ENCODE data around the gene MYBPHL. TPM values are rescaled to one million over a fixed set of nuclear protein-coding genes. Genes with fewer than 3 reads are reported as not detected.

Gene MYBPHL
- total and polyA plus RNA-seq, 2 of the 13 experiments (the other 11 are each of a cell fraction or from before 2014, with no cell fraction given), result 3.7 to 3.8 TPM

DNA sequence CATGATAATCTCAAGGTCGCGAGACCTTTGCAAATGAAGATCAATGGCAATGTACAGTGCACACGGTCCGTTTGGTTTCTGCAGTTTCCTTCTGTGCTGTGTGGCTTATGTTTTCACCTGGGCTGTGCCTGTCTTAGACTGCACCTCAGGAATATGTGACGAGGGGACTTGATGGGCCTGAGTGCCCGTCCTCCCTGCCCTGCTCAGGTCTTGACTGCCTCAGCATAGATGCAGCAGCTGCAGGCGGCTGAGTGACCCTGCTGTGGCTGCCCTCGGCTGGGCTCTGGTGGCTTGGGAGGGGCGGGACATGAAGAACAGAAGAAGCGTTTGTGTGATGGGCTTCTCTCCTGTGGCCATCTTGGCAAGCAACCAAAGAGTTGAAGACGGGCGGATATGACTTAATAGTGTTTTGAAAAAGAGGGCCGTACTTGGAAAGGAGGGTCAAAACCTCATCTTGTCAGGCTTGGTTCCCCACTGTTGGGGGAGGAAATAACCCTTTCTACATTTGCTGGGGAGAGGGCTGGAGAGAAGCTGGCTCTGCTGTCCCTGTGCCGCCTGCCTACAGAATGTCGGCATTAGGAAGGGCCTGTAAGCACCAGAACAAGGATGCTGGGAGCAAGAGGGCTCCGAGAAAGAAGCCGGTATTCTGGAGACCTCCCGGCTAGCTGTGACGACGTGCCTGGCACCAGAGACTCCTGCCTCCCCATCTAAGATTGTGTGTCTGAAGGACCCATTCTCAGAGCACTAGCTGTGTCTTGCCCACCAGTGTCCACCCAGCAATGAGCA lies 7.1 kb downstream of the MYBPHL start (continued):
- TF ChIP-seq JUNB (CRISPR knock-in tag; IDR thresholded peaks at IDR 0.05; ENCODE audit: borderline replicate concordance), result no peak
- TF ChIP-seq MAZ (IDR thresholded peaks at IDR 0.05; ENCODE audit: borderline replicate concordance, low read depth, low read length), result no peak
- no peak for TF ChIP-seq MAZ (CRISPR knock-in tag; IDR thresholded peaks at IDR 0.05; ENCODE audit: low read depth)
- no peak for TF ChIP-seq EZH2 (conservative IDR thresholded peaks at IDR 0.05; ENCODE audit: low read depth, low read length)
- TF ChIP-seq NR3C1 (CRISPR knock-in tag; IDR thresholded peaks at IDR 0.05), result no peak
- TF ChIP-seq, protein P1, sequence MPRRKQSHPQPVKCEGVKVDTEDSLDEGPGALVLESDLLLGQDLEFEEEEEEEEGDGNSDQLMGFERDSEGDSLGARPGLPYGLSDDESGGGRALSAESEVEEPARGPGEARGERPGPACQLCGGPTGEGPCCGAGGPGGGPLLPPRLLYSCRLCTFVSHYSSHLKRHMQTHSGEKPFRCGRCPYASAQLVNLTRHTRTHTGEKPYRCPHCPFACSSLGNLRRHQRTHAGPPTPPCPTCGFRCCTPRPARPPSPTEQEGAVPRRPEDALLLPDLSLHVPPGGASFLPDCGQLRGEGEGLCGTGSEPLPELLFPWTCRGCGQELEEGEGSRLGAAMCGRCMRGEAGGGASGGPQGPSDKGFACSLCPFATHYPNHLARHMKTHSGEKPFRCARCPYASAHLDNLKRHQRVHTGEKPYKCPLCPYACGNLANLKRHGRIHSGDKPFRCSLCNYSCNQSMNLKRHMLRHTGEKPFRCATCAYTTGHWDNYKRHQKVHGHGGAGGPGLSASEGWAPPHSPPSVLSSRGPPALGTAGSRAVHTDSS (CRISPR knock-in tag; conservative IDR thresholded peaks at IDR 0.05), result no peak
- no peak for TF ChIP-seq AHR (CRISPR knock-in tag; IDR thresholded peaks at IDR 0.05)
- TF ChIP-seq, protein P2, sequence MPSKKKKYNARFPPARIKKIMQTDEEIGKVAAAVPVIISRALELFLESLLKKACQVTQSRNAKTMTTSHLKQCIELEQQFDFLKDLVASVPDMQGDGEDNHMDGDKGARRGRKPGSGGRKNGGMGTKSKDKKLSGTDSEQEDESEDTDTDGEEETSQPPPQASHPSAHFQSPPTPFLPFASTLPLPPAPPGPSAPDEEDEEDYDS (CRISPR knock-in tag; IDR thresholded peaks at IDR 0.05), result no peak
- TF ChIP-seq ZNF713 (CRISPR knock-in tag; IDR thresholded peaks at IDR 0.05), result no peak
- TF ChIP-seq DR1 (CRISPR knock-in tag; IDR thresholded peaks at IDR 0.05), result no peak
- no peak for TF ChIP-seq FOXC1 (CRISPR knock-in tag; IDR thresholded peaks at IDR 0.05; ENCODE audit: borderline replicate concordance)
- TF ChIP-seq MTF1 (CRISPR knock-in tag; IDR thresholded peaks at IDR 0.05), result peak; percentile 94; the same call in 1 of the 2 replicates
- no peak for TF ChIP-seq ATF7-NPFF (CRISPR knock-in tag; IDR thresholded peaks at IDR 0.05; ENCODE audit: low read depth)
- TF ChIP-seq, protein P3, sequence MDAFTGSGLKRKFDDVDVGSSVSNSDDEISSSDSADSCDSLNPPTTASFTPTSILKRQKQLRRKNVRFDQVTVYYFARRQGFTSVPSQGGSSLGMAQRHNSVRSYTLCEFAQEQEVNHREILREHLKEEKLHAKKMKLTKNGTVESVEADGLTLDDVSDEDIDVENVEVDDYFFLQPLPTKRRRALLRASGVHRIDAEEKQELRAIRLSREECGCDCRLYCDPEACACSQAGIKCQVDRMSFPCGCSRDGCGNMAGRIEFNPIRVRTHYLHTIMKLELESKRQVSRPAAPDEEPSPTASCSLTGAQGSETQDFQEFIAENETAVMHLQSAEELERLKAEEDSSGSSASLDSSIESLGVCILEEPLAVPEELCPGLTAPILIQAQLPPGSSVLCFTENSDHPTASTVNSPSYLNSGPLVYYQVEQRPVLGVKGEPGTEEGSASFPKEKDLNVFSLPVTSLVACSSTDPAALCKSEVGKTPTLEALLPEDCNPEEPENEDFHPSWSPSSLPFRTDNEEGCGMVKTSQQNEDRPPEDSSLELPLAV (CRISPR knock-in tag; conservative IDR thresholded peaks at IDR 0.05; ENCODE audit: low read depth), result no peak
- TF ChIP-seq ZNF670 (CRISPR knock-in tag; IDR thresholded peaks at IDR 0.05; ENCODE audit: borderline replicate concordance), result no peak
- TF ChIP-seq, protein P4, sequence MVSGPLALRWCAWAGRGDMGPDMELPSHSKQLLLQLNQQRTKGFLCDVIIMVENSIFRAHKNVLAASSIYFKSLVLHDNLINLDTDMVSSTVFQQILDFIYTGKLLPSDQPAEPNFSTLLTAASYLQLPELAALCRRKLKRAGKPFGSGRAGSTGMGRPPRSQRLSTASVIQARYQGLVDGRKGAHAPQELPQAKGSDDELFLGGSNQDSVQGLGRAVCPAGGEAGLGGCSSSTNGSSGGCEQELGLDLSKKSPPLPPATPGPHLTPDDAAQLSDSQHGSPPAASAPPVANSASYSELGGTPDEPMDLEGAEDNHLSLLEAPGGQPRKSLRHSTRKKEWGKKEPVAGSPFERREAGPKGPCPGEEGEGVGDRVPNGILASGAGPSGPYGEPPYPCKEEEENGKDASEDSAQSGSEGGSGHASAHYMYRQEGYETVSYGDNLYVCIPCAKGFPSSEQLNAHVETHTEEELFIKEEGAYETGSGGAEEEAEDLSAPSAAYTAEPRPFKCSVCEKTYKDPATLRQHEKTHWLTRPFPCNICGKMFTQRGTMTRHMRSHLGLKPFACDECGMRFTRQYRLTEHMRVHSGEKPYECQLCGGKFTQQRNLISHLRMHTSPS (CRISPR knock-in tag; IDR thresholded peaks at IDR 0.05; ENCODE audit: low read depth), result no peak
- TF ChIP-seq, protein P5, sequence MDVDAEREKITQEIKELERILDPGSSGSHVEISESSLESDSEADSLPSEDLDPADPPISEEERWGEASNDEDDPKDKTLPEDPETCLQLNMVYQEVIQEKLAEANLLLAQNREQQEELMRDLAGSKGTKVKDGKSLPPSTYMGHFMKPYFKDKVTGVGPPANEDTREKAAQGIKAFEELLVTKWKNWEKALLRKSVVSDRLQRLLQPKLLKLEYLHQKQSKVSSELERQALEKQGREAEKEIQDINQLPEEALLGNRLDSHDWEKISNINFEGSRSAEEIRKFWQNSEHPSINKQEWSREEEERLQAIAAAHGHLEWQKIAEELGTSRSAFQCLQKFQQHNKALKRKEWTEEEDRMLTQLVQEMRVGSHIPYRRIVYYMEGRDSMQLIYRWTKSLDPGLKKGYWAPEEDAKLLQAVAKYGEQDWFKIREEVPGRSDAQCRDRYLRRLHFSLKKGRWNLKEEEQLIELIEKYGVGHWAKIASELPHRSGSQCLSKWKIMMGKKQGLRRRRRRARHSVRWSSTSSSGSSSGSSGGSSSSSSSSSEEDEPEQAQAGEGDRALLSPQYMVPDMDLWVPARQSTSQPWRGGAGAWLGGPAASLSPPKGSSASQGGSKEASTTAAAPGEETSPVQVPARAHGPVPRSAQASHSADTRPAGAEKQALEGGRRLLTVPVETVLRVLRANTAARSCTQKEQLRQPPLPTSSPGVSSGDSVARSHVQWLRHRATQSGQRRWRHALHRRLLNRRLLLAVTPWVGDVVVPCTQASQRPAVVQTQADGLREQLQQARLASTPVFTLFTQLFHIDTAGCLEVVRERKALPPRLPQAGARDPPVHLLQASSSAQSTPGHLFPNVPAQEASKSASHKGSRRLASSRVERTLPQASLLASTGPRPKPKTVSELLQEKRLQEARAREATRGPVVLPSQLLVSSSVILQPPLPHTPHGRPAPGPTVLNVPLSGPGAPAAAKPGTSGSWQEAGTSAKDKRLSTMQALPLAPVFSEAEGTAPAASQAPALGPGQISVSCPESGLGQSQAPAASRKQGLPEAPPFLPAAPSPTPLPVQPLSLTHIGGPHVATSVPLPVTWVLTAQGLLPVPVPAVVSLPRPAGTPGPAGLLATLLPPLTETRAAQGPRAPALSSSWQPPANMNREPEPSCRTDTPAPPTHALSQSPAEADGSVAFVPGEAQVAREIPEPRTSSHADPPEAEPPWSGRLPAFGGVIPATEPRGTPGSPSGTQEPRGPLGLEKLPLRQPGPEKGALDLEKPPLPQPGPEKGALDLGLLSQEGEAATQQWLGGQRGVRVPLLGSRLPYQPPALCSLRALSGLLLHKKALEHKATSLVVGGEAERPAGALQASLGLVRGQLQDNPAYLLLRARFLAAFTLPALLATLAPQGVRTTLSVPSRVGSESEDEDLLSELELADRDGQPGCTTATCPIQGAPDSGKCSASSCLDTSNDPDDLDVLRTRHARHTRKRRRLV (CRISPR knock-in tag; IDR thresholded peaks at IDR 0.05), result no peak
- no peak for TF ChIP-seq ZNF678 (CRISPR knock-in tag; IDR thresholded peaks at IDR 0.05)
- no peak for TF ChIP-seq ZNF792 (CRISPR knock-in tag; IDR thresholded peaks at IDR 0.05)
